LNCaP clone FGC (cell line): ENCODE data around the gene LRP8.

Experiments used
- DNase-seq: peaks from one replicate; pipeline ENCODE4 v3.0.0-alpha.2; 2011; ENCODE audit warnings: low read depth
- H3K4me3 ChIP-seq: 2 replicates; pipeline ENCODE4 v1.5.1; 2011; ENCODE audit warnings: mild to moderate bottlenecking, low read depth, low read length, control low read depth
- CTCF ChIP-seq: IDR thresholded peaks from 2 replicates; pipeline ENCODE4 v1.5.1; 2012; ENCODE audit warnings: mild to moderate bottlenecking; ENCODE audit not compliant: control insufficient read depth, insufficient read depth; ENCODE audit errors: extremely low read depth

Gene LRP8

GRCh38 chr1:53281133-53281532 is 46.7 kb downstream of the LRP8 start:
- no peak for DNase-seq
- no peak for TF ChIP-seq CTCF
- H3K4me3 ChIP-seq, result no peak overlapping the region

DNA sequence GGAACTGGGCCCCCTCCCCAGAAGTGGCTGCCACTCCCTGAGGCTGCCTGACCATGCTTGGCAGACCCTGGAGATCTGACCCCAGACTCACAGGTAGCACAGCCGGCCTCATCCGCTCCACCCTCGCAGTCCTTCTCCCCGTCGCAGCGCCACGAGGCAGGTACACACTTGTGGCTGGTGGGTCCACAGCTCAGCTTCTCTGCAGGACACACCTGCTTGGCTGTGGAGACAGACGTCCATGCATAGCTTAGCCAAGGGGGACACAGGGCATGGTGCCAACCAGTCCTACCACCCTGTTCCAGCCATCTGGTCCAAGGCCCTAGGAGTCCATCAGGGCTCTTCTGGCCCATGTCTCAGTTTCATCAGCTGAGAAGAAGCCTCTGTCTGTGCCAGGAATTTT is 47.4 kb downstream of the LRP8 start:
- DNase-seq, result no peak
- TF ChIP-seq CTCF, result no peak

GRCh38 chr1:53279296-53280200 is 48.3 kb downstream of the LRP8 start:
- H3K4me3 ChIP-seq, result no peak overlapping the region
- DNase-seq, result no peak
- no peak for TF ChIP-seq CTCF

More for the DNA sequence above, 47.4 kb downstream of the LRP8 start:
- H3K4me3 ChIP-seq, result no peak overlapping the region

DNA sequence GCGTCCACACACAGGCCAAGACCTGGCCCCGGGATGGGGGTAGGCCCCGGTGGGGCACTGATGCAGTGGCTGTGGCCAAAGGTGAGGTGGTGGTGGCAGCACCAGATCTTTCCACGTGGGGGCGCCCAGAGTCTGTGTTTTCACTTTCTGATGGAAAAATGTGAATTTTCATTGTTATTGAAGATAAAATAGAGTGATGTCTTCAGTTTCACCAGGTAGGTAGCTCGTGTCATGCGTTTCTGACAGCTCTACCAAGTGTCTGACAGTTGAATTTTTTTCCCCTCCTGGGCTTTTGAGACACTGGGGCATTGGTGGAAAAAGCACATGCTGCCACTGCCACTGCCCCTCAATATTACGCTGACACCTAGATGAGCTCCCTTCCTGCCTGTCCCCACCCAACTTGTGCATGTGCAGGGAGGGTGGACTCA is 49.6 kb downstream of the LRP8 start:
- no peak for DNase-seq
- TF ChIP-seq CTCF, result peak; percentile 79
- no peak overlapping the region for H3K4me3 ChIP-seq

DNA sequence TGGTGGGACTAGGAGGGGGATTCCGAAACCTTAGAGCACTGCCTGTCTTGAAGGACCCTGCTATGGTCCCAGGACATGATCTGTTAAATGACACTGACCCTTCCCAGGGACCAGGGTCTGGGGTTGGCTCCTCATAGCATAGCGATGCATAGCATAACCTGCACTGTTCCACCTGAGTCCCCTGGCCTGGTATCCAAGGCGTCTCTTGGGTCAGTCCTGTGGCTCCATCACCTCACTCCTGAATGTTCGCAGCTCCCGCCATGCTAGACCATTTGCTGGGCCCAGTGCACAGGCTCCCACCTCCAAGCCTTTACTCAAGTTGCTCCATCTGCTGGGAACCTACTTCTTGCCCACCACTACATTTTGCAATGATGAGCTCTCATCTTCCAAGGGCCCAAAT is 50.5 kb downstream of the LRP8 start:
- TF ChIP-seq CTCF, result no peak
- DNase-seq, result no peak
- no peak overlapping the region for H3K4me3 ChIP-seq

GRCh38 chr1:53276902-53277281 is 51.0 kb downstream of the LRP8 start:
- no peak for DNase-seq
- H3K4me3 ChIP-seq, result no peak overlapping the region
- TF ChIP-seq CTCF, result no peak
